HepG2 (cell line): ENCODE measurements around the gene EXOC6B. TPM values are rescaled to one million over a fixed set of nuclear protein-coding genes. Genes with fewer than 3 reads are reported as not detected.

Source experiments
- ATF3 ChIP-seq: sonication (generic); formaldehyde crosslinking; IDR thresholded peaks from 2 replicates; pipeline ENCODE4 v1.4.0; 2020; ENCODE audit warnings: missing genetic modification reagents
- GFI1 ChIP-seq: sonication (generic); formaldehyde crosslinking; IDR thresholded peaks from 2 replicates; pipeline ENCODE4 v1.5.0; 2020; ENCODE audit warnings: missing genetic modification reagents, mild to moderate bottlenecking, borderline replicate concordance
- PBX3 ChIP-seq: sonication (generic); formaldehyde crosslinking; IDR thresholded peaks from 2 replicates; pipeline ENCODE4 v1.8.1; 2023; ENCODE audit warnings: missing genetic modification reagents, inconsistent platforms, borderline replicate concordance
- RXRB ChIP-seq: IDR thresholded peaks from 2 replicates; pipeline ENCODE4 v1.6.1; 2016; ENCODE audit warnings: borderline replicate concordance, missing genetic modification reagents, missing compliant biosample characterization
- SATB2 ChIP-seq: sonication (generic); formaldehyde crosslinking; IDR thresholded peaks from 2 replicates; pipeline ENCODE4 v1.5.0; 2020; ENCODE audit warnings: missing genetic modification reagents
- SP4 ChIP-seq: sonication (generic); formaldehyde crosslinking; IDR thresholded peaks from 2 replicates; pipeline ENCODE4 v1.8.1; 2023; ENCODE audit warnings: mild to moderate bottlenecking, missing genetic modification reagents
- TBX3 ChIP-seq: fragments of 450-650 bp; IDR thresholded peaks from 2 replicates; pipeline ENCODE4 v1.6.1; 2017; ENCODE audit warnings: antibody characterized with exemption, mild to moderate bottlenecking, inconsistent platforms, borderline replicate concordance
- ZNF512B ChIP-seq: sonication (generic); formaldehyde crosslinking; IDR thresholded peaks from 2 replicates; pipeline ENCODE4 v1.5.1; 2020; ENCODE audit warnings: missing genetic modification reagents, mild to moderate bottlenecking, borderline replicate concordance
- ZNF609 ChIP-seq: sonication (generic); formaldehyde crosslinking; IDR thresholded peaks from 2 replicates; pipeline ENCODE4 v1.4.0; 2020; ENCODE audit warnings: mild to moderate bottlenecking, missing genetic modification reagents, borderline replicate concordance
- polyA plus RNA-seq, 8 experiments: library from polyadenylated mRNA; depleted of rRNA in 3 of 8; stranded (reverse) in 7 of 8; unstranded in 1 of 8; fragments of >200 nt; fragmentation: Illumina TruSeq in 4 of 8; extraction: Trizol in 4 of 8; gene quantifications; 2 replicates each; pipeline versions ENCODE4 v1.2.1 to v1.2.3, GENCODE V29; 2011 to 2016; ENCODE audit warnings: low read depth in 4 of 8, missing spikeins in 1 of 8, mixed read lengths in 1 of 8; ENCODE audit not compliant: insufficient read depth in 1 of 8
- total RNA-seq, 5 experiments: library from RNA; depleted of rRNA; stranded (reverse); fragments of >200 nt; fragmentation: Illumina TruSeq; extraction: Trizol; gene quantifications; 2 replicates each; pipeline ENCODE4 v1.2.3, GENCODE V29; 2016; ENCODE audit warnings: low read depth in 1 of 5
- TF ChIP-seq, protein P1 (sequence below): sonication (generic); formaldehyde crosslinking; IDR thresholded peaks from 2 replicates; pipeline ENCODE4 v1.5.1; 2020; ENCODE audit warnings: mild to moderate bottlenecking, missing genetic modification reagents
- TF ChIP-seq, protein P2 (sequence below): sonication (generic); formaldehyde crosslinking; IDR thresholded peaks from 2 replicates; pipeline ENCODE4 v1.4.0; 2020; ENCODE audit warnings: missing genetic modification reagents
- TF ChIP-seq, protein P3 (sequence below), 2 experiments: fragments of 450-650 bp in 1 of 2; sonication (generic) in 1 of 2; formaldehyde crosslinking; IDR thresholded peaks; 2 replicates each; pipeline versions ENCODE4 v1.5.0 to v1.8.0; 2020 to 2022; ENCODE audit warnings: mild to moderate bottlenecking in 1 of 2, missing genetic modification reagents in 1 of 2

Gene EXOC6B
- total and polyA plus RNA-seq, 2 of the 13 experiments (the other 11 are each of a cell fraction or from before 2014, with no cell fraction given): 9.1 to 15.9 TPM

GRCh38 chr2:72555943-72556342 lies 269.9 kb downstream of the EXOC6B start (continued):
- TF ChIP-seq ZNF609 (0 out of 2 replicates have a peak, but pooled peaks have one; percentile 21), PBX3 (no peak), ZNF512B (CRISPR knock-in tag) (no peak), RXRB (CRISPR knock-in tag) (peak; percentile 74), TBX3 (0 out of 2 replicates have a peak, but pooled peaks have one; percentile 14), SATB2 (CRISPR knock-in tag) (no peak), SP4 (no peak), ATF3 (no peak), GFI1 (CRISPR knock-in tag) (peak; percentile 90)
- TF ChIP-seq, protein P1, sequence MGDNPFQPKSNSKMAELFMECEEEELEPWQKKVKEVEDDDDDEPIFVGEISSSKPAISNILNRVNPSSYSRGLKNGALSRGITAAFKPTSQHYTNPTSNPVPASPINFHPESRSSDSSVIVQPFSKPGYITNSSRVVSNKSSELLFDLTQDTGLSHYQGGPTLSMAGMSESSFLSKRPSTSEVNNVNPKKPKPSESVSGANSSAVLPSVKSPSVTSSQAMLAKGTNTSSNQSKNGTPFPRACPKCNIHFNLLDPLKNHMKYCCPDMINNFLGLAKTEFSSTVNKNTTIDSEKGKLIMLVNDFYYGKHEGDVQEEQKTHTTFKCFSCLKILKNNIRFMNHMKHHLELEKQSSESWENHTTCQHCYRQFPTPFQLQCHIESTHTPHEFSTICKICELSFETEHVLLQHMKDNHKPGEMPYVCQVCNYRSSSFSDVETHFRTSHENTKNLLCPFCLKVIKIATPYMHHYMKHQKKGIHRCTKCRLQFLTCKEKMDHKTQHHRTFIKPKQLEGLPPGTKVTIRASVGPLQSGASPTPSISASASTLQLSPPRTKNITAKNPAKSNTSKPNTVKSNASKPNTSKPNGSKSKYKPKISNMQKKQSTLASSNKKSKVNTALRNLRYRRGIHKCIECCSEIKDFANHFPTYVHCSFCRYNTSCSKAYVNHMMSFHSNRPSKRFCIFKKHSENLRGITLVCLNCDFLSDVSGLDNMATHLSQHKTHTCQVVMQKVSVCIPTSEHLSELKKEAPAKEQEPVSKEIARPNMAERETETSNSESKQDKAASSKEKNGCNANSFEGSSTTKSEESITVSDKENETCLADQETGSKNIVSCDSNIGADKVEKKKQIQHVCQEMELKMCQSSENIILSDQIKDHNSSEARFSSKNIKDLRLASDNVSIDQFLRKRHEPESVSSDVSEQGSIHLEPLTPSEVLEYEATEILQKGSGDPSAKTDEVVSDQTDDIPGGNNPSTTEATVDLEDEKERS (CRISPR knock-in tag): peak; percentile 95
- TF ChIP-seq, protein P2, sequence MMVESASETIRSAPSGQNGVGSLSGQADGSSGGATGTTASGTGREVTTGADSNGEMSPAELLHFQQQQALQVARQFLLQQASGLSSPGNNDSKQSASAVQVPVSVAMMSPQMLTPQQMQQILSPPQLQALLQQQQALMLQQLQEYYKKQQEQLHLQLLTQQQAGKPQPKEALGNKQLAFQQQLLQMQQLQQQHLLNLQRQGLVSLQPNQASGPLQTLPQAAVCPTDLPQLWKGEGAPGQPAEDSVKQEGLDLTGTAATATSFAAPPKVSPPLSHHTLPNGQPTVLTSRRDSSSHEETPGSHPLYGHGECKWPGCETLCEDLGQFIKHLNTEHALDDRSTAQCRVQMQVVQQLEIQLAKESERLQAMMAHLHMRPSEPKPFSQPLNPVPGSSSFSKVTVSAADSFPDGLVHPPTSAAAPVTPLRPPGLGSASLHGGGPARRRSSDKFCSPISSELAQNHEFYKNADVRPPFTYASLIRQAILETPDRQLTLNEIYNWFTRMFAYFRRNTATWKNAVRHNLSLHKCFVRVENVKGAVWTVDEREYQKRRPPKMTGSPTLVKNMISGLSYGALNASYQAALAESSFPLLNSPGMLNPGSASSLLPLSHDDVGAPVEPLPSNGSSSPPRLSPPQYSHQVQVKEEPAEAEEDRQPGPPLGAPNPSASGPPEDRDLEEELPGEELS: peak; percentile 53
- TF ChIP-seq, protein P3, sequence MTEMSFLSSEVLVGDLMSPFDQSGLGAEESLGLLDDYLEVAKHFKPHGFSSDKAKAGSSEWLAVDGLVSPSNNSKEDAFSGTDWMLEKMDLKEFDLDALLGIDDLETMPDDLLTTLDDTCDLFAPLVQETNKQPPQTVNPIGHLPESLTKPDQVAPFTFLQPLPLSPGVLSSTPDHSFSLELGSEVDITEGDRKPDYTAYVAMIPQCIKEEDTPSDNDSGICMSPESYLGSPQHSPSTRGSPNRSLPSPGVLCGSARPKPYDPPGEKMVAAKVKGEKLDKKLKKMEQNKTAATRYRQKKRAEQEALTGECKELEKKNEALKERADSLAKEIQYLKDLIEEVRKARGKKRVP (CRISPR knock-in tag; IDR thresholded peaks at IDR 0.05): no peak
